Left colon (tissue), 2 donors: Measurements from ENCODE around the gene COPS7B. TPM values are rescaled to one million over a fixed set of nuclear protein-coding genes. Genes with fewer than 3 reads are reported as not detected.
A peak's percentile ranks its signal among the peaks of the same experiment; 100 is the strongest.

Experiments used
- ATAC-seq: fragments of 200-7000 bp; cut with Tn5 transposase; one replicate; pipeline ENCODE4 v1.9.1; 2020; ENCODE audit warnings: mild to moderate bottlenecking, moderate library complexity
- DNase-seq, 2 donors: peaks; one replicate each; pipeline ENCODE4 v3.0.0-alpha.2; 2020
- intact Hi-C, 2 donors: fragments of 100-400 bp; cut with DNase I in 1 of 2; cut with micrococcal nuclease in 1 of 2; formaldehyde crosslinking; loops; one replicate each; pipeline versions ENCODE4 v1.11.2 to v1.14.0; 2022; cut with DNase I, micrococcal nuclease
- total RNA-seq, 2 donors: library from RNA; stranded (reverse); fragmentation: NEBNext Ultra II Directional; extraction: Animal tissue kit (Norgen Biotek cat#: 25700); gene quantifications; one replicate each; pipeline ENCODE4 v1.2.1, GENCODE V29; 2021
- donor health status: DM: no; HTN: no; CAD: no.
- donor health status: DM: yes; HTN: yes; CAD: no.

The COPS7B gene
- total RNA-seq, 2 donors from 2014 or later = 21.7 to 28.1 TPM

- intact Hi-C loops = no loop called here
- ATAC-seq = peak; percentile 44
- peak; percentile 35 to 43 for DNase-seq
These were observed 4.2 kb upstream of the COPS7B start for GRCh38 chr2:231781798-231782726.

GRCh38 chr2:231785413-231785812 is 832 bp upstream of the COPS7B start:
- intact Hi-C loops = no loop called here
- DNase-seq (no peak), ATAC-seq (no peak)

GRCh38 chr2:231785822-231786176 is 446 bp upstream of the COPS7B start:
- ATAC-seq = no peak
- intact Hi-C loops = no loop called here
- DNase-seq = no peak

- ATAC-seq (no peak), DNase-seq (no peak)
- intact Hi-C loops = no loop called here
These were observed 660 bp downstream of the COPS7B start for GRCh38 chr2:231786917-231787292.

- intact Hi-C loops = no loop called here
- ATAC-seq = no peak
- no peak for DNase-seq
These were observed 4.9 kb downstream of the COPS7B start for GRCh38 chr2:231791107-231791506.

GRCh38 chr2:231794383-231794782 is 8.1 kb downstream of the COPS7B start:
- DNase-seq = no peak
- ATAC-seq = no peak
- intact Hi-C loops = no loop called here

- DNase-seq (peak; percentile 79 to 81), ATAC-seq (peak; percentile 93)
- intact Hi-C loops = no loop called here
These were observed 9.5 kb downstream of the COPS7B start for GRCh38 chr2:231795525-231796327.

GRCh38 chr2:231800493-231801091 is 14.3 kb downstream of the COPS7B start:
- DNase-seq (peak in 1 of 2 donors; percentile 62), ATAC-seq (peak; percentile 50)
- intact Hi-C loops = no loop called here

- no peak for DNase-seq
- intact Hi-C loops = no loop called here
- ATAC-seq = no peak
These were observed 17.4 kb downstream of the COPS7B start for GRCh38 chr2:231803501-231804138.

GRCh38 chr2:231807020-231807419 is 20.8 kb downstream of the COPS7B start:
- no peak for DNase-seq
- no peak for ATAC-seq
- intact Hi-C loops = no loop called here

- ATAC-seq = no peak
- DNase-seq = no peak
- intact Hi-C loops = no loop called here
These were observed 24.7 kb downstream of the COPS7B start for GRCh38 chr2:231810905-231811304.

GRCh38 chr2:231816327-231817026 is 30.2 kb downstream of the COPS7B start:
- DNase-seq = no peak
- intact Hi-C loops = no loop called here
- ATAC-seq = peak; percentile 91

- ATAC-seq (no peak), DNase-seq (no peak)
- intact Hi-C loops = no loop called here
These were observed 33.3 kb downstream of the COPS7B start for GRCh38 chr2:231819447-231820042.

GRCh38 chr2:231820786-231821303 is 34.6 kb downstream of the COPS7B start:
- intact Hi-C loops = no loop called here
- ATAC-seq (no peak), DNase-seq (no peak)

GRCh38 chr2:231821908-231822307 is 35.7 kb downstream of the COPS7B start:
- no peak for ATAC-seq
- intact Hi-C loops = no loop called here
- no peak for DNase-seq

GRCh38 chr2:231853105-231853504 is 66.9 kb downstream of the COPS7B start:
- ATAC-seq (no peak), DNase-seq (no peak)
- intact Hi-C loops = no loop called here

GRCh38 chr2:231854616-231855125 is 68.4 kb downstream of the COPS7B start:
- intact Hi-C loops = no loop called here
- no peak for DNase-seq
- no peak for ATAC-seq

- ATAC-seq (no peak), DNase-seq (no peak)
These were observed 70.7 kb downstream of the COPS7B start for GRCh38 chr2:231856959-231857358.

More at GRCh38 chr2:231856959-231857358, 70.7 kb downstream of the COPS7B start:
- intact Hi-C loops = no loop called here
